Measurements from ENCODE around the gene CREB3L2. TPM values are rescaled to one million over a fixed set of nuclear protein-coding genes. Genes with fewer than 3 reads are reported as not detected.

The CREB3L2 gene
- total RNA-seq (2013; cell fraction: nucleolus; rRNA removed), result 131 and 139 TPM in 2 replicates
- total RNA-seq (2014; rRNA removed) (13.3 and 16.7 TPM in 2 replicates), total RNA-seq (2014; rRNA removed; fragmentation: Illumina TruSeq; extraction: Trizol) (17.9 and 18.0 TPM in 2 replicates), total RNA-seq (2021) (65.2 and 67.1 TPM in 2 replicates), polyA plus RNA-seq (2011; rRNA removed) (21.5 and 34.9 TPM in 2 replicates), polyA plus RNA-seq (2014; fragmentation: Illumina TruSeq; extraction: Trizol) (34.5 and 38.4 TPM in 2 replicates), polyA plus RNA-seq (2014; fragmentation: Nextera tagmentation; extraction: Ambion mirVana) (1 to 10 TPM; 6.4 to 8.1 TPM), polyA plus RNA-seq (2014; rRNA removed) (21.8 and 29.4 TPM in 2 replicates), polyA plus RNA-seq (2016; fragmentation: Nextera tagmentation; extraction: Ambion mirVana) (10 to 100 TPM; 30.5 to 37.1 TPM), polyA minus RNA-seq (2011; rRNA and poly(A)+ RNA removed) (43.1 and 49.2 TPM in 2 replicates), Bru-seq, nascent RNA (percentile 92 among the genes with signal in this experiment), BruChase-seq, experiment 1, labeled RNA remaining after a 6-hour chase (percentile 90 among the genes with signal in this experiment), BruChase-seq, experiment 2, labeled RNA remaining after a 2-hour chase (percentile 90 among the genes with signal in this experiment)
- 21.3 TPM for polyA plus RNA-seq (2011; ENCODE audit: low read depth)
- 25.6 and 30.7 TPM in 2 replicates for polyA plus RNA-seq (2011; cell fraction: cytosol; rRNA removed)
- 27.1 and 30.9 TPM in 2 replicates for polyA plus RNA-seq (2011; cell fraction: nucleus; rRNA removed)
- 26.7 and 29.0 TPM in 2 replicates for polyA plus RNA-seq (2012)
- polyA minus RNA-seq (2011; cell fraction: cytosol; rRNA and poly(A)+ RNA removed), result 20.9 and 21.9 TPM in 2 replicates
- 34.6 and 56.4 TPM in 2 replicates for polyA minus RNA-seq (2011; cell fraction: nucleus; rRNA and poly(A)+ RNA removed)
- long read RNA-seq, experiment 1, full-length matches to known transcripts, result 3 of 8 reads
- long read RNA-seq, experiment 1, partial matches to known transcripts, result 1 of 8 reads
- long read RNA-seq, experiment 1, other reads (novel, unspliced or antisense), result 4 of 8 reads
- long read RNA-seq, experiment 2, transcript CREB3L2-203 (4 exons, 1,105 nt), result major isoform, 6 of 38 reads
- long read RNA-seq, experiment 2, partial matches to known transcripts, result 2 of 38 reads
- long read RNA-seq, experiment 2, other reads (novel, unspliced or antisense), result 30 of 38 reads

- BruUV-seq (replicated peaks), result TSS peak; percentile 75
- RAD21 ChIA-PET (ENCODE audit: unreplicated experiment), result interaction anchor here (1.0 to 18.3 kb wide), 15 partner anchors 9 to 737 kb away, joined by 3 to 340 read pairs (median 8); no protein-coding TSS in a partner anchor
- H3K4me2 ChIP-seq (ENCODE audit: control insufficient read depth, insufficient read depth), result peak within 1 kb of the TSS; percentile 39
- peaks cover 7% of the 10 kb centered on the region for H3K4me1 ChIP-seq (ENCODE audit: control insufficient read depth, insufficient read depth, low read length)
- in situ Hi-C loops (cut with MboI) (loop anchor here (5.0 kb wide), 1 partner anchor 736 kb away; no protein-coding TSS in a partner anchor), intact Hi-C loops (cut with micrococcal nuclease; ENCODE audit: unreplicated experiment) (loop anchor here (2.0 kb wide), 2 partner anchors 15 to 67 kb away; no protein-coding TSS in a partner anchor)
- DNase-seq (ENCODE audit: low read depth, low spot score) (no peak), FAIRE-seq (no peak), ATAC-seq (peak; percentile 71)
- H3K4me3 ChIP-seq, result peak within 1 kb of the TSS; percentile 83
- H3K36me3 ChIP-seq (ENCODE audit: control insufficient read depth in 2 of 2, insufficient read depth in 2 of 2, low read length in 1 of 2), result no peaks in the 10 kb centered on the region
- H3K9me3 ChIP-seq (replicated peaks; ENCODE audit: control insufficient read depth, insufficient read depth, low read length), result no peaks in the 10 kb centered on the region
- POLR2A ChIA-PET, result interaction anchor here (0.9 to 8.0 kb wide), 12 partner anchors 10 to 248 kb away, joined by 3 to 127 read pairs (median 3); no protein-coding TSS in a partner anchor
- peak within 1 kb of the TSS; percentile 55 for H3K27ac ChIP-seq (ENCODE audit: control insufficient read depth, insufficient read depth)
- 0% methylated on average over 46 of the region's 47 CpGs for WGBS (ENCODE audit: insufficient coverage, insufficient replicate concordance, low lambda C conversion rate, missing lambda C conversion rate)
- H3K27me3 ChIP-seq (replicated peaks in 1 of 2; ENCODE audit: control insufficient read depth in 2 of 2, insufficient read depth in 2 of 2, low read length in 1 of 2), result no peaks in the 10 kb centered on the region
- SMC1A ChIA-PET (ENCODE audit: uncharacterized antibody, unreplicated experiment), result interaction anchor here (0.8 to 20.9 kb wide), 20 partner anchors 9 to 737 kb away, joined by 3 to 516 read pairs (median 6); no protein-coding TSS in a partner anchor
- H3K9ac ChIP-seq (ENCODE audit: control insufficient read depth, insufficient read depth, low read length), result peak within 1 kb of the TSS; percentile 81
- H3K79me2 ChIP-seq (ENCODE audit: control insufficient read depth, insufficient read depth, low read length), result peaks cover 54% of the 10 kb centered on the region
- H2AFZ ChIP-seq (ENCODE audit: control insufficient read depth, low read depth, low read length), result peak within 1 kb of the TSS; percentile 85
- no peaks in the 10 kb centered on the region for H4K20me1 ChIP-seq (ENCODE audit: control insufficient read depth, insufficient read depth)
- CTCF ChIA-PET, result interaction anchor here (0.6 to 22.6 kb wide), 37 partner anchors 6 to 396 kb away, joined by 3 to 704 read pairs (median 6); no protein-coding TSS in a partner anchor
- TF ChIP-seq SUPT20H (IDR thresholded peaks at IDR 0.05; ENCODE audit: borderline replicate concordance, control insufficient read depth, low read depth, low read length) (no peak), LARP7 (IDR thresholded peaks at IDR 0.05) (0 out of 2 replicates have a peak, but pooled peaks have one; percentile 72), ZBTB33 (IDR thresholded peaks at IDR 0.05) (no peak), YY1 (IDR thresholded peaks at IDR 0.05; ENCODE audit: low read depth, low read length) (peak; percentile 66; the same call in 1 of the 2 replicates), POLR2AphosphoS5 (IDR thresholded peaks at IDR 0.05; ENCODE audit: low read length) (peak; percentile 66), MLLT1 (IDR thresholded peaks at IDR 0.05) (peak; percentile 58; the same call in 1 of the 2 replicates), IRF3 (IDR thresholded peaks at IDR 0.05) (no peak), ZBED1 (IDR thresholded peaks at IDR 0.05; ENCODE audit: borderline replicate concordance) (no peak), DPF2 (IDR thresholded peaks at IDR 0.05) (peak; percentile 18; the same call in 1 of the 2 replicates), BACH1 (IDR thresholded peaks at IDR 0.05; ENCODE audit: borderline replicate concordance) (peak; percentile 64; the same call in 1 of the 2 replicates), USF1 (IDR thresholded peaks at IDR 0.05; ENCODE audit: borderline replicate concordance, extremely low read length, insufficient read depth, low read depth, low read length) (no peak), NFXL1 (IDR thresholded peaks at IDR 0.05; ENCODE audit: borderline replicate concordance) (no peak), TCF12 (IDR thresholded peaks at IDR 0.05; ENCODE audit: low read depth, low read length) (peak; percentile 82)
Observed at GRCh38 chr7:138001529-138002095, at the start of gene CREB3L2. CREB3L2 (minus strand) TSS chr7:138002086; CDS start chr7:138001705, 381 bp downstream.

All from GM12878 (cell line).